Measurements from ENCODE around the gene B3GALT4.
"Not testable (repeated sequence)": the region's sequence is repeated elsewhere in the genome, so short reads cannot be mapped to it uniquely, and the experiment has no call there.

Gene B3GALT4

GRCh38 chr6:33276864-33277662 is at the start of gene B3GALT4:
B3GALT4 (plus strand) TSS chr6:33277123; CDS start chr6:33277420, 297 bp downstream.
- DNase-seq: peak; percentile 49

- DNase-seq: no peak
These were observed 41.7 kb upstream of the B3GALT4 start for GRCh38 chr6:33235221-33235634.

GRCh38 chr6:33236328-33236727 is 40.6 kb upstream of the B3GALT4 start:
- DNase-seq: no peak

GRCh38 chr6:33236852-33237251 is 40.1 kb upstream of the B3GALT4 start:
- DNase-seq: no peak

- no peak for DNase-seq
These were observed 39.2 kb upstream of the B3GALT4 start for GRCh38 chr6:33237741-33238140.

GRCh38 chr6:33241968-33242367 is 35.0 kb upstream of the B3GALT4 start:
- no peak for DNase-seq

- no peak for DNase-seq
These were observed 33.4 kb upstream of the B3GALT4 start for GRCh38 chr6:33243476-33243875.

- peak; percentile 72 for DNase-seq
These were observed 28.8 kb upstream of the B3GALT4 start for GRCh38 chr6:33247977-33248642.

- DNase-seq: no peak
These were observed 28.3 kb upstream of the B3GALT4 start for GRCh38 chr6:33248643-33248931.

- peak; percentile 96 for DNase-seq
These were observed 27.8 kb upstream of the B3GALT4 start for GRCh38 chr6:33248932-33249731.

- DNase-seq: no peak
These were observed 26.9 kb upstream of the B3GALT4 start for GRCh38 chr6:33249732-33250630.

- DNase-seq: no peak
These were observed 26.2 kb upstream of the B3GALT4 start for GRCh38 chr6:33250731-33251130.

- no peak for DNase-seq
These were observed 25.4 kb upstream of the B3GALT4 start for GRCh38 chr6:33251395-33252012.

GRCh38 chr6:33252759-33253158 is 24.2 kb upstream of the B3GALT4 start:
- DNase-seq: no peak

GRCh38 chr6:33254591-33254990 is 22.3 kb upstream of the B3GALT4 start:
- DNase-seq: no peak

GRCh38 chr6:33259032-33259431 is 17.9 kb upstream of the B3GALT4 start:
- DNase-seq: no peak

- not testable (repeated sequence) for DNase-seq
These were observed 14.4 kb upstream of the B3GALT4 start for GRCh38 chr6:33262490-33262889.

GRCh38 chr6:33264015-33264414 is 12.9 kb upstream of the B3GALT4 start:
- no peak for DNase-seq

- DNase-seq: no peak
These were observed 5.8 kb upstream of the B3GALT4 start for GRCh38 chr6:33271117-33271467.

- DNase-seq: peak; percentile 91
These were observed 5.3 kb upstream of the B3GALT4 start, which contains the start of the genes RPS18 and VPS52 for GRCh38 chr6:33271468-33272274. RPS18 (plus strand) TSS chr6:33272075; CDS start chr6:33272120, 45 bp downstream. VPS52 (minus strand) TSS chr6:33271876; CDS start chr6:33271675, 201 bp downstream.

All from NCI-H1048 (cell line).